GM12892 (cell line): ENCODE measurements around the gene APOLD1.
"Not testable (repeated sequence)": the region's sequence is repeated elsewhere in the genome, so short reads cannot be mapped to it uniquely, and the experiment has no call there.

ENCODE experiments used
- DNase-seq: peaks from one replicate; pipeline ENCODE4 v3.0.0; 2011; ENCODE audit not compliant: insufficient read length
- FAIRE-seq: peaks from 2 replicates; lab custom pipeline; 2011; peaks lifted over from hg19 to GRCh38; lab: Jason Lieb, UNC
- POLR2A ChIP-seq: IDR thresholded peaks from 2 replicates; pipeline ENCODE4 v1.6.1; 2011; ENCODE audit warnings: low read depth, low read length, control low read depth
- POLR2AphosphoS5 ChIP-seq: IDR thresholded peaks from 2 replicates; pipeline ENCODE4 v1.6.1; 2011; ENCODE audit warnings: low read depth, low read length, control low read depth
- TAF1 ChIP-seq: IDR thresholded peaks from 2 replicates; pipeline ENCODE4 v1.6.1; 2011; ENCODE audit warnings: low read depth, mild to moderate bottlenecking, control low read depth, low read length, borderline replicate concordance

APOLD1 gene

DNA sequence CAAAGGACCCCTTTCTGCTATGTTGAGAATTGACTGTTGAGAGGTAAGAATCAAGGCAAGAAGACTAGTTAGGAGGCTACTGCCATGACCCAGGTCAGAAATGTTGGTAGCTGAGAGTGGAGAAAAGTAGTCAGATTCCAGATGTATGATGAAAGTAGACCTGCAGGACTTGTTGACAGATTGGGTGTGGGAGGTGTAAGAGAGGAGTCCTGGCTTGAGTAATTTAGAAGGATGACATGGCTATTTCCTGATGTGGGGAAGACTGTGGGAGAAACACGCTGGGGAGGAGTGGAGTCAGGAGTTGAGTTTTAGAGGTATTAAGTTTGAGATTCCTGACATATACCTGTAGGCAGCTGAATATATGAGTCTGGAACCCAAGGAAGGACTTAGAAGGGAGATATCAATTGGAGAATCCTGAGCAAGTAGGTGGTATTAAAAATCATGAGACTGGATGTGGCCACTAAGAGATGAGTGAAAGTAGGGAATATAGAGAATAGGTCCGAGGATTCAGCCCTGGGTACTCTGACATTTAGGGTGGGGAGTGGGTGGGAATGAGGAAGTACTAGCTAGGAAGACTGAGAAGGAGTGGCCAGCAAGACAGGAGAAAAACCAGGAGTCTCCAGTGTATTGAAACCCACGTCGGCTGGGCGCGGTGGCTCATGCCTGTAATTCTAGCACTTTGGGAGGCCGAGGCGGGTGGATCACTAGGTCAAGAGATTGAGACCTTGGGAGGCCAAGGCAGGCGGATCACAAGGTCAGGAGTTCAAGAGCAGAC, 15.1 kb downstream of the APOLD1 start:
- DNase-seq (no peak), FAIRE-seq (no peak)
- TF ChIP-seq TAF1 (no peak), POLR2AphosphoS5 (no peak), POLR2A (no peak)

DNA sequence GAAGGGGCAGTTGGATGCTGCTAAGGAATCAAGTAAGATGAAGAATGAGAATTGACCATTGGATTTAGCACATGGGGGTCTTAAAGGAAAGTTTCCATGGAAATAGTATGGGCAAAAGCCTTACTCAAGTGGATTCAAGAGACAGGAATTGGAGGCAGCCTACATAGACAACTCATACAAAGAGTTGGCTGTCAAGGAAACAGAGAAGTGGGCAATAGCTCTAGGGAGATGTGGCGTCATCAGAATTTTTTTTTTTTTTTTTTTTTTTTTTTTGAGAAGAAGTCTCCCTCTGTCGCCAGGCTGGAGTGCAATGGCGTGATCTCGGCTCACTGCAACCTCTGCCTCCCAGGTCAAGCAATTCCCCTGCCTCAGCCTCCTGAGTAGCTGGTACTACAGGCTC, 16.2 kb downstream of the APOLD1 start:
- FAIRE-seq, DNase-seq: not testable (repeated sequence)

DNA sequence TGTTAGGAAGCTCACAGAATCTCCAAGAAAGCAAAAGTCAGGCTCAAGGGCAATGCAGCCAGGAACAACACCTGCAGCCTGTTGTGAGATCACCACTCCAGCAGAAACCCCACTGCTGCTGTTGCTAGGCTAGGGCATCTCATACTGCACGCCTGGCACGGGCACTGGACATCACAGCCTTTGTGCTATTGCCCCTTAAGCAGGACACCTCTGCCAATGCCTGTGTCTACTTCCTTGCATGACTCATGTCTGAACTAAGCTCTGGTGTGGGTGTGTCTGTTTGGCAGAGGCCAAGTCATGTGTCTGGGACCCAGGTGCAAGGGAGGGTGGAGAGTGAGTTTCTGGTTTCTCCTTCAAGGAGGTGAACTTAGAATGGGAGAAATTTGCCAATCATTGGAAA, 17.7 kb downstream of the APOLD1 start:
- DNase-seq, result peak; percentile 56
- no peak for TF ChIP-seq POLR2AphosphoS5
- no peak for TF ChIP-seq POLR2A
- no peak for TF ChIP-seq TAF1
- FAIRE-seq, result peak; percentile 86

- FAIRE-seq (no peak), DNase-seq (no peak)
- TF ChIP-seq TAF1 (no peak), POLR2AphosphoS5 (no peak), POLR2A (no peak)
Measured at GRCh38 chr12:12804011-12804410, 18.6 kb downstream of the APOLD1 start.

GRCh38 chr12:12804432-12804886, 19.0 kb downstream of the APOLD1 start:
- DNase-seq (no peak), FAIRE-seq (no peak)
- TF ChIP-seq TAF1 (no peak), POLR2AphosphoS5 (no peak), POLR2A (no peak)

DNA sequence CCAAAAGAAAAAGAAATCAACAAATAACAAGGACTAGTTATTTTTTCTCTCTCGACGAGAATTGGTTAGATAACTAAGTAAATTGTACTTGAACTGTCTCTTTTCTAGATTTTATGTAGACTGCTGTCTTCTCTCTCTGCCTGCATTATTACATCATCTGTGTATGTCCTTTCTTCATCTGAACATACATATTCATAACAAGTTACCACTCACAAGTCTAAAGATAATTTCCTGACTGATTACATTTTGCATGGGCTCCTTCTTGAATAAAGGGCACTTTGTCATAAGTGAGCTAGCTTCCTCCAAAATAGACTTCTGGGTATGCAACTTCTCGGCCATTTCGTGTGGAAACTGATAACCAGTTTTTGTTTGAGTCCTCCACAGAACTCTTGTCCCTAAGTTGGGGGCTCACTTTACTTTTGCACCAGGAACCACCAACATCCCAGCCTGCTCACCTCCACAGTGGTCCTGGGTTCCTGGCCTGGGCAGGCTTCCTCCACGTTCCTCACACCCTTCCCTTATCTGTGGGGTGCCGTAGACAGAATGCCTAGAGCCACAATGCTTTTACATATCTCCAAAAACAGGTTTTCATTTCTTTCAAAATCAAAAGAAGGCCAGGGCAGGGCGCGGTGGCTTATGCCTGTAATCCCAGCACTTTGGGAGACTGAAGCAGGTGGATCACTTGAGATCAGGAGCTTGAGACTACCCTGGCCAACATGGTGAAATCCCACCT, 21.5 kb downstream of the APOLD1 start:
- DNase-seq (no peak), FAIRE-seq (no peak)
- TF ChIP-seq POLR2A (no peak), POLR2AphosphoS5 (no peak), TAF1 (no peak)

GRCh38 chr12:12807517-12807903, 22.1 kb downstream of the APOLD1 start:
- DNase-seq, FAIRE-seq: not testable (repeated sequence)

DNA sequence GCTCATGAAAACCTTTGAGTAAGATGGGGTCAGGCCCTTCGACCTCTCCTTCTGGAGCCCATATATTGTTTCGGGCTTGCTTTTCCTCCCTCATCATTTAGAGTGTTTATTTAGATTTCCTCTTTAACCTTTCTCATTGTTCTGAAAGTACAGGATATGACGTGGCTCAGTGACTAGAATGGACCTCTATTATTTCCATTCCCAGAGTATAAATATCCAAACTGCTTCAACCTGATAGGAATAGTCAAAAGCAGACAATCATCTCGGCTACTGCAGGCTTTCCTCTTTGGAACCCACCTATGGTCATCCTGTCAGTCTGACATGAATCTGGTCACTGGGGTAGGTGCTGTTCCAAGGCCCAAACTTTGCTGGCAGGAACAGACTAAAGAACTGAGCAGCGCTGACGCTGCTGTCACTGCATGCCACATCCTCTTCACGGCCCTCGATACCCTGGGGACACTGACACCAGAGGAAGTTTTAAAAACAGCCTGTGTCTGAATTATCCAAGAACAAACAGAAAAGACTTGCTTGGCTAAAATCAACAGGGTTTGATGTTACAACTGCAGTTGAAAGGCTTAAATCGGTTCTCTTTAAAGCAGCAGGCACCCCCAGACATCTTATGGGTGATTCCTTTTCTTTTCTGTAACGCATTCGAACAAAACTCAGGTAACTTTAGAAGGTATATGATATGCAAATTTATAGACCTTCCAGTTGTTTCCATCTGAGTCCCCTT, 22.7 kb downstream of the APOLD1 start:
- TF ChIP-seq TAF1 (no peak), POLR2A (peak; percentile 47; the same call in 1 of the 2 replicates), POLR2AphosphoS5 (peak; percentile 27; the same call in 1 of the 2 replicates)
- peak; percentile 86 for FAIRE-seq
- DNase-seq, result peak; percentile 32

- DNase-seq (no peak), FAIRE-seq (no peak)
- no peak for TF ChIP-seq POLR2AphosphoS5
- no peak for TF ChIP-seq TAF1
- TF ChIP-seq POLR2A, result no peak
Measured at GRCh38 chr12:12810553-12811021, 25.1 kb downstream of the APOLD1 start.

DNA sequence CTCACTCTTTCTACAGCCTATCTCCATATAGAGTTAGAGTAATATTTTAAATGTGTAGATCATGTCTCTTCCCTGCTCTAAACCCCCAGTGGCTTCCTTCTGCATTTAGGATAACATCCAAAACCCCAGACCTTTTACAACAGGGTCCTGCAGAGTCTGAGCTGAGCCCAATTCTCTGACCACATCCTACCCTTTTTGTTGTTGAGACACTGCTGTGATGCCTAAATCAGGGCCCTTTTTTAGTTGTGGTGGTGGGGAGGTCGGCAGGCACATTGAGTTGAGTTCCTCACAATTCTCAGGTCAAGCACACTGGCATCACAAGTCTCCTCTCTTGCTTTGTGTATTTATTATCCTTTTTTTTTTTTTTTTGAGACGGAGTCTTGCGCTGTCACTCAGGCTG, 25.9 kb downstream of the APOLD1 start:
- DNase-seq (no peak), FAIRE-seq (no peak)
- no peak for TF ChIP-seq TAF1
- no peak for TF ChIP-seq POLR2AphosphoS5
- TF ChIP-seq POLR2A, result no peak

- FAIRE-seq (no peak), DNase-seq (no peak)
- TF ChIP-seq POLR2AphosphoS5 (no peak), POLR2A (no peak), TAF1 (no peak)
Measured at GRCh38 chr12:12812174-12812573, 26.7 kb downstream of the APOLD1 start.
